H9 (cell line): Measurements from ENCODE around the gene CCDC71L. TPM values are rescaled to one million over a fixed set of nuclear protein-coding genes. Genes with fewer than 3 reads are reported as not detected.

ENCODE experiments used
- DNase-seq: peaks from one replicate; pipeline ENCODE4 v3.0.0-alpha.2; 2017
- H2AFZ ChIP-seq: one replicate; pipeline ENCODE4 v1.6.1; 2013; ENCODE audit warnings: mild to moderate bottlenecking, low read length, control low read depth, moderate library complexity
- H2AK5ac ChIP-seq: 2 replicates; pipeline ENCODE4 v1.6.1; 2013; ENCODE audit warnings: low read length, control low read depth, mixed read lengths; ENCODE audit not compliant: insufficient read length
- H2BK120ac ChIP-seq: one replicate; pipeline ENCODE4 v1.6.1; 2013; ENCODE audit warnings: low read depth, mild to moderate bottlenecking, low read length, control low read depth, inconsistent platforms; ENCODE audit not compliant: poor library complexity, severe bottlenecking
- H2BK12ac ChIP-seq: 2 replicates; pipeline ENCODE4 v1.6.1; 2013; ENCODE audit warnings: low read length, control low read depth, mixed read lengths, low read depth; ENCODE audit not compliant: insufficient read length
- H2BK15ac ChIP-seq: 2 replicates; pipeline ENCODE4 v1.6.1; 2013; ENCODE audit warnings: low read depth, low read length, control low read depth
- H2BK20ac ChIP-seq: one replicate; pipeline ENCODE4 v1.6.1; 2013; ENCODE audit warnings: low read depth, mild to moderate bottlenecking, low read length, control low read depth, inconsistent platforms; ENCODE audit not compliant: poor library complexity, severe bottlenecking
- H2BK5ac ChIP-seq: 2 replicates; pipeline ENCODE4 v1.6.1; 2013; ENCODE audit warnings: low read length, control low read depth, mixed read lengths; ENCODE audit not compliant: insufficient read length
- H3K14ac ChIP-seq: 2 replicates; pipeline ENCODE4 v1.6.1; 2013; ENCODE audit warnings: low read length, control low read depth; ENCODE audit not compliant: insufficient read depth
- H3K18ac ChIP-seq: 2 replicates; pipeline ENCODE4 v1.6.1; 2013; ENCODE audit warnings: low read depth, mild to moderate bottlenecking, mixed read lengths, low read length, control low read depth; ENCODE audit not compliant: insufficient read length
- H3K23ac ChIP-seq: 2 replicates; pipeline ENCODE4 v1.6.1; 2013; ENCODE audit warnings: low read length, control low read depth, mixed read lengths, low read depth; ENCODE audit not compliant: insufficient read length
- H3K23me2 ChIP-seq: 2 replicates; pipeline ENCODE4 v1.6.1; 2013; ENCODE audit warnings: low read depth, mild to moderate bottlenecking, mixed read lengths, low read length, control low read depth; ENCODE audit not compliant: insufficient read length, poor library complexity, severe bottlenecking
- H3K27ac ChIP-seq: 2 replicates; pipeline ENCODE4 v1.5.1; 2013; ENCODE audit warnings: low read length, control low read depth, mixed read lengths, low read depth; ENCODE audit not compliant: insufficient read length
- H3K27me3 ChIP-seq: 2 replicates; pipeline ENCODE4 v1.6.1; 2013; ENCODE audit warnings: low read length, control low read depth, inconsistent platforms; ENCODE audit not compliant: insufficient read depth
- H3K4ac ChIP-seq: 2 replicates; pipeline ENCODE4 v1.6.1; 2013; ENCODE audit warnings: low read depth, mild to moderate bottlenecking, control low read depth, inconsistent platforms, low read length, moderate library complexity
- H3K4me1 ChIP-seq: 2 replicates; pipeline ENCODE4 v1.6.1; 2013; ENCODE audit warnings: low read length, control low read depth, inconsistent platforms; ENCODE audit not compliant: insufficient read depth
- H3K4me2 ChIP-seq: 2 replicates; pipeline ENCODE4 v1.6.1; 2013; ENCODE audit warnings: low read length, control low read depth, mixed read lengths; ENCODE audit not compliant: insufficient read length, insufficient read depth
- H3K56ac ChIP-seq: 2 replicates; pipeline ENCODE4 v1.6.1; 2013; ENCODE audit warnings: low read depth, mild to moderate bottlenecking, mixed read lengths, low read length, control low read depth; ENCODE audit not compliant: insufficient read length
- H3K79me1 ChIP-seq: 2 replicates; pipeline ENCODE4 v1.6.1; 2013; ENCODE audit warnings: low read depth, mild to moderate bottlenecking, moderate library complexity, low read length, control low read depth, inconsistent platforms; ENCODE audit not compliant: insufficient read depth, poor library complexity, severe bottlenecking
- H3K79me2 ChIP-seq: 2 replicates; pipeline ENCODE4 v1.6.1; 2013; ENCODE audit warnings: low read length, control low read depth, inconsistent platforms; ENCODE audit not compliant: insufficient read depth
- H3K9ac ChIP-seq: 2 replicates; pipeline ENCODE4 v1.6.1; 2013; ENCODE audit warnings: low read length, control low read depth, mixed read lengths; ENCODE audit not compliant: insufficient read length; ENCODE audit errors: extremely low read depth
- H3K9me3 ChIP-seq: one replicate; pipeline ENCODE4 v1.6.1; 2013; ENCODE audit warnings: low read depth, low read length, inconsistent platforms; ENCODE audit not compliant: control insufficient read depth
- H3T11ph ChIP-seq: one replicate; pipeline ENCODE4 v1.6.1; 2013; ENCODE audit warnings: mild to moderate bottlenecking, low read length, control low read depth, inconsistent platforms
- H4K20me1 ChIP-seq: one replicate; pipeline ENCODE4 v1.6.1; 2013; ENCODE audit not compliant: control insufficient read depth, insufficient read length, insufficient read depth
- H4K5ac ChIP-seq: 2 replicates; pipeline ENCODE4 v1.6.1; 2013; ENCODE audit warnings: low read depth, mild to moderate bottlenecking, mixed read lengths, low read length, control low read depth; ENCODE audit not compliant: insufficient read length
- H4K8ac ChIP-seq: replicated peaks from 2 replicates; pipeline ENCODE4 v1.6.1; 2013; ENCODE audit warnings: low read length, control low read depth, mixed read lengths, low read depth; ENCODE audit not compliant: insufficient read length
- H4K91ac ChIP-seq: 2 replicates; pipeline ENCODE4 v1.6.1; 2013; ENCODE audit warnings: low read depth, mild to moderate bottlenecking, moderate library complexity, mixed read lengths, low read length, control low read depth; ENCODE audit not compliant: insufficient read length
- H3K27ac Mint-ChIP-seq, 3 experiments: 2 replicates in 2 of 3; 3 replicates in 1 of 3; pipeline ENCODE4 v1.8.0; 2020 to 2021; ENCODE audit warnings: mixed read lengths in 3 of 3, mild to moderate bottlenecking in 1 of 3, moderate library complexity in 1 of 3
- H3K27me3 Mint-ChIP-seq: 2 replicates; pipeline ENCODE4 v1.8.0; 2021; ENCODE audit warnings: low read depth, mild to moderate bottlenecking, moderate library complexity, mixed read lengths
- H3K36me3 Mint-ChIP-seq, 3 experiments: 2 replicates in 2 of 3; 3 replicates in 1 of 3; pipeline ENCODE4 v1.8.0; 2020 to 2021; ENCODE audit warnings: low read depth in 3 of 3, mixed read lengths in 3 of 3; ENCODE audit not compliant: insufficient read depth in 1 of 3
- H3K4me1 Mint-ChIP-seq, 2 experiments: 2 replicates each; pipeline ENCODE4 v1.8.0; 2020; ENCODE audit warnings: mixed read lengths in 2 of 2
- H3K4me3 Mint-ChIP-seq, 2 experiments: 2 replicates in 1 of 2; 3 replicates in 1 of 2; pipeline ENCODE4 v1.8.0; 2020 to 2021; ENCODE audit warnings: mild to moderate bottlenecking in 2 of 2, mixed read lengths in 2 of 2, moderate library complexity in 1 of 2
- H3K9me3 Mint-ChIP-seq, 2 experiments: 2 replicates in 1 of 2; 3 replicates in 1 of 2; pipeline ENCODE4 v1.8.0; 2020; ENCODE audit warnings: mild to moderate bottlenecking in 2 of 2, mixed read lengths in 2 of 2, moderate library complexity in 1 of 2
- CTCF ChIP-seq: fragments of 200-600 bp; sonication (generic); conservative IDR thresholded peaks from 3 replicates; pipeline ENCODE4 v1.8.0; 2021; ENCODE audit warnings: antibody characterized with exemption, mild to moderate bottlenecking
- WGBS: extraction: QIAGEN DNeasy Blood & Tissue Kit; methylation state at CpG from one replicate; pipeline ENCODE4 v1.1.7; 2013; ENCODE audit warnings: missing lambda C conversion rate, low lambda C conversion rate, mixed read lengths; ENCODE audit not compliant: insufficient read length; ENCODE audit errors: extremely low coverage; 5-methylcytosine and 5-hydroxymethylcytosine counted together
- total RNA-seq: library from RNA; stranded (reverse); gene quantifications from 2 replicates; pipeline ENCODE4 v1.2.1, GENCODE V29; 2021

CCDC71L gene
- total RNA-seq, 1 experiment from 2014 or later, result 13.7 TPM

GRCh38 chr7:106635411-106635810 is 25.5 kb downstream of the CCDC71L start:
- TF ChIP-seq CTCF, result no peak
- H2BK5ac ChIP-seq, result no peak overlapping the region
- WGBS, result no CpG with 5 or more reads among the region's 2 CpGs

More at GRCh38 chr7:106635411-106635810, 25.5 kb downstream of the CCDC71L start:
- no peak overlapping the region for H3K27ac ChIP-seq
- H4K20me1 ChIP-seq, result no peaks in the 10 kb centered on the region
- no peaks in the 10 kb centered on the region for H3K79me2 ChIP-seq
- no peak overlapping the region for H2AFZ ChIP-seq
- H3K4me1 ChIP-seq, result no peaks in the 10 kb centered on the region
- H2AK5ac ChIP-seq, result no peak overlapping the region
- H2BK120ac ChIP-seq, result no peak overlapping the region
- H3K56ac ChIP-seq, result no peak overlapping the region
- no peaks in the 10 kb centered on the region for H3K4me1 Mint-ChIP-seq
- H3T11ph ChIP-seq, result no peak overlapping the region
- no peak overlapping the region for H3K4ac ChIP-seq
- no peaks in the 10 kb centered on the region; a peak in 2 of 5 replicates for H3K9me3 Mint-ChIP-seq
- no peak overlapping the region for H4K8ac ChIP-seq
- no peaks in the 10 kb centered on the region for H3K27me3 ChIP-seq
- no peaks in the 10 kb centered on the region; a peak in 1 of 7 replicates for H3K36me3 Mint-ChIP-seq
- H3K4me3 Mint-ChIP-seq, result no peak overlapping the region
- no peak overlapping the region for H3K23ac ChIP-seq
- no peak overlapping the region for H3K27ac Mint-ChIP-seq
- H3K27me3 Mint-ChIP-seq, result no peaks in the 10 kb centered on the region; the same call in 1 of the 2 replicates
- H3K23me2 ChIP-seq, result no peaks in the 10 kb centered on the region
- H3K14ac ChIP-seq, result no peak overlapping the region
- no peaks in the 10 kb centered on the region for H3K79me1 ChIP-seq
- no peak overlapping the region for H3K4me2 ChIP-seq
- H4K5ac ChIP-seq, result no peak overlapping the region
- H4K91ac ChIP-seq, result no peak overlapping the region
- no peak overlapping the region for H2BK12ac ChIP-seq
- no peak for DNase-seq
- H3K9ac ChIP-seq, result no peak overlapping the region
- no peak overlapping the region for H2BK15ac ChIP-seq
- H3K9me3 ChIP-seq, result no peaks in the 10 kb centered on the region
- no peak overlapping the region for H3K18ac ChIP-seq
- H2BK20ac ChIP-seq, result no peak overlapping the region
